K562 (cell line): Measurements from ENCODE around the gene PARP14. TPM values are rescaled to one million over a fixed set of nuclear protein-coding genes. Genes with fewer than 3 reads are reported as not detected.

ENCODE experiments used
- ATAC-seq: fragments of 200-7000 bp; cut with Tn5 transposase; 3 replicates; pipeline ENCODE4 v1.9.1; 2020; ENCODE audit warnings: moderate library complexity
- BruUV-seq: library from RNA; stranded (reverse); fragments of 400-500 nt; replicated peaks from 2 replicates; lab custom pipeline; 2021; lab: Mats Ljungman, UMichigan
- CTCF ChIA-PET: fragments of 300-600 bp; formaldehyde crosslinking; extraction: SDS; loops from one replicate; lab custom pipeline; 2021; ENCODE audit warnings: low intra/inter-chr PET ratio; lab: Yijun Ruan, JAX
- POLR2A ChIA-PET: fragments of 300-600, 350-650 bp; sonication (Branson Sonifier 250); formaldehyde crosslinking; extraction: SDS; loops from one replicate; lab custom pipeline; 2021; ENCODE audit warnings: antibody characterized with exemption, inconsistent platforms; lab: Yijun Ruan, JAX
- DNase-seq, 4 experiments: peaks; one replicate each; pipeline versions ENCODE4 v3.0.0 to v3.0.0-alpha.2; 2011 to 2018; ENCODE audit warnings: low spot score in 3 of 4, mixed read lengths in 3 of 4; ENCODE audit errors: extremely low read depth in 1 of 4
- FAIRE-seq: peaks from 2 replicates; lab custom pipeline; 2011; peaks lifted over from hg19 to GRCh38; lab: Jason Lieb, UNC
- H2AFZ ChIP-seq: 2 replicates; pipeline ENCODE4 v1.6.0; 2011; ENCODE audit warnings: low read depth, low read length, control low read depth, inconsistent platforms
- H3K27ac ChIP-seq: fragments of 200-600 bp; 3 replicates; pipeline ENCODE4 v1.8.0; 2011; ENCODE audit warnings: low read depth, mild to moderate bottlenecking, control low read depth, inconsistent platforms, low read length, moderate library complexity, mixed read lengths; ENCODE audit errors: extremely low read depth
- H3K27me3 ChIP-seq, 2 experiments: fragments of 300-600 bp in 1 of 2; 2 replicates in 1 of 2; 3 replicates in 1 of 2; pipeline versions ENCODE4 v1.6.0 to v1.8.0; 2011; ENCODE audit warnings: inconsistent platforms in 2 of 2, low read length in 2 of 2, mild to moderate bottlenecking in 1 of 2, mixed read lengths in 1 of 2, moderate library complexity in 1 of 2; ENCODE audit not compliant: control insufficient read depth in 2 of 2, insufficient read depth in 2 of 2
- H3K36me3 ChIP-seq: fragments of 300-600 bp; 3 replicates; pipeline ENCODE4 v1.8.0; 2011; ENCODE audit warnings: mild to moderate bottlenecking, low read length, inconsistent platforms; ENCODE audit not compliant: control insufficient read depth, insufficient read depth
- H3K4me1 ChIP-seq, 2 experiments: fragments of 200-600 bp in 1 of 2; replicated peaks in 1 of 2; 2 replicates in 1 of 2; 3 replicates in 1 of 2; pipeline versions ENCODE4 v1.5.1 to v1.8.0; 2011; ENCODE audit warnings: inconsistent platforms in 2 of 2, low read length in 2 of 2, mild to moderate bottlenecking in 1 of 2, mixed read lengths in 1 of 2, moderate library complexity in 1 of 2; ENCODE audit not compliant: control insufficient read depth in 2 of 2, insufficient read depth in 2 of 2
- H3K4me2 ChIP-seq: 2 replicates; pipeline ENCODE4 v1.6.1; 2011; ENCODE audit warnings: low read length, control low read depth, inconsistent platforms, mixed read lengths; ENCODE audit not compliant: insufficient read depth
- H3K4me3 ChIP-seq: fragments of 200-600 bp; sonication (generic), shearing (Covaris generic); 2 replicates; pipeline ENCODE4 v1.5.1; 2016; ENCODE audit warnings: control low read depth, inconsistent platforms
- H3K79me2 ChIP-seq: fragments of 200-600 bp; 3 replicates; pipeline ENCODE4 v1.8.0; 2011; ENCODE audit warnings: low read length, inconsistent platforms; ENCODE audit not compliant: control insufficient read depth, insufficient read depth
- H3K9ac ChIP-seq, 2 experiments: 2 replicates each; pipeline versions ENCODE4 v1.6.0 to v1.6.1; 2011; ENCODE audit warnings: low read depth in 2 of 2, low read length in 2 of 2, control low read depth in 1 of 2, inconsistent platforms in 1 of 2, mild to moderate bottlenecking in 1 of 2, mixed read lengths in 1 of 2; ENCODE audit not compliant: insufficient read depth in 1 of 2
- H3K9me1 ChIP-seq: one replicate; pipeline ENCODE4 v1.6.0; 2011; ENCODE audit warnings: inconsistent platforms, mild to moderate bottlenecking, low read length, moderate library complexity; ENCODE audit not compliant: control insufficient read depth, insufficient read depth
- H3K9me3 ChIP-seq: replicated peaks from 2 replicates; pipeline ENCODE4 v1.5.1; 2011; ENCODE audit warnings: low read depth, low read length, inconsistent platforms; ENCODE audit not compliant: control insufficient read depth, insufficient read depth
- H4K20me1 ChIP-seq: replicated peaks from 2 replicates; pipeline ENCODE4 v1.6.1; 2011; ENCODE audit warnings: low read length, inconsistent platforms, mixed read lengths; ENCODE audit not compliant: control insufficient read depth, insufficient read depth
- ILK ChIP-seq: fragments of 450-650 bp; IDR thresholded peaks from 2 replicates; pipeline ENCODE4 v1.6.1; 2016; ENCODE audit warnings: missing genetic modification characterization, low read depth, mild to moderate bottlenecking, missing compliant biosample characterization, moderate library complexity, borderline replicate concordance
- MCM3 ChIP-seq: fragments of 450-650 bp; IDR thresholded peaks from 2 replicates; pipeline ENCODE4 v1.6.1; 2016
- MEF2D ChIP-seq: conservative IDR thresholded peaks from 2 replicates; pipeline ENCODE4 v1.6.1; 2016; ENCODE audit warnings: low read depth, missing genetic modification characterization, missing compliant biosample characterization
- MYBL2 ChIP-seq, 2 experiments: fragments of 450-650 bp in 1 of 2; sonication (generic) in 1 of 2; formaldehyde crosslinking in 1 of 2; IDR thresholded peaks; 2 replicates each; pipeline versions ENCODE4 v1.6.1 to v1.8.1; 2017 to 2022; ENCODE audit warnings: borderline replicate concordance in 1 of 2, inconsistent platforms in 1 of 2, low read depth in 1 of 2, mild to moderate bottlenecking in 1 of 2, missing genetic modification reagents in 1 of 2, moderate library complexity in 1 of 2
- NEUROD1 ChIP-seq: fragments of 150-350 bp; IDR thresholded peaks from 2 replicates; pipeline ENCODE4 v1.6.1; 2014; ENCODE audit warnings: borderline replicate concordance, low read length, low read depth; ENCODE audit not compliant: partially characterized antibody
- SRSF9 ChIP-seq: fragments of 200-400 bp; formaldehyde crosslinking; IDR thresholded peaks from 2 replicates; pipeline ENCODE4 v1.6.1; 2017; ENCODE audit warnings: low read depth, low read length, borderline replicate concordance
- ZFP30 ChIP-seq: fragments of 250-450 bp; sonication (Bioruptor Pico); IDR thresholded peaks from 2 replicates; pipeline ENCODE4 v1.8.0; 2022; ENCODE audit warnings: moderate library complexity, mild to moderate bottlenecking, inconsistent platforms, borderline replicate concordance
- WGBS: fragments of 100-300 bp; shearing (Covaris generic); methylation state at CpG from one replicate; pipeline ENCODE4 v1.1.6; 2016; ENCODE audit warnings: low coverage, mixed read lengths; ENCODE audit not compliant: insufficient coverage; ENCODE audit errors: missing lambda C conversion rate; 5-methylcytosine and 5-hydroxymethylcytosine counted together
- in situ Hi-C: fragments of 300-500 bp; cut with MboI; formaldehyde crosslinking; loops from 4 replicates; pipeline ENCODE4 v1.15.0; 2018; ENCODE audit warnings: inconsistent platforms, mixed read lengths
- intact Hi-C: fragments of 100-400 bp; cut with micrococcal nuclease; formaldehyde crosslinking; loops from 2 replicates; pipeline ENCODE4 v1.14.2; 2022
- polyA plus RNA-seq, 8 experiments: library from polyadenylated mRNA; depleted of rRNA in 4 of 8; stranded (reverse) in 5 of 8; unstranded in 3 of 8; fragments of >200 nt; fragmentation: Nextera tagmentation in 2 of 8; fragmentation: Illumina TruSeq in 1 of 8; extraction: Ambion mirVana in 2 of 8; extraction: Trizol in 1 of 8; gene quantifications; 2 replicates each; pipeline versions ENCODE4 v1.2.1 to v1.2.3, GENCODE V29; 2011 to 2014; ENCODE audit warnings: inconsistent platforms in 1 of 8, missing spikeins in 1 of 8
- total RNA-seq, 7 experiments: library from RNA; depleted of rRNA in 6 of 7; stranded (reverse); fragments of >200 nt in 6 of 7; fragmentation: Illumina TruSeq in 2 of 7; extraction: Trizol in 2 of 7; gene quantifications; 2 replicates each; pipeline versions ENCODE4 v1.2.1 to v1.2.3, GENCODE V29; 2011 to 2021; ENCODE audit warnings: low replicate concordance in 1 of 7

PARP14 gene
- total and polyA plus RNA-seq, 9 of the 15 experiments (the other 6 are each of a cell fraction or from before 2014, with no cell fraction given) = 3.1 to 14.4 (median 9.0) TPM

DNA sequence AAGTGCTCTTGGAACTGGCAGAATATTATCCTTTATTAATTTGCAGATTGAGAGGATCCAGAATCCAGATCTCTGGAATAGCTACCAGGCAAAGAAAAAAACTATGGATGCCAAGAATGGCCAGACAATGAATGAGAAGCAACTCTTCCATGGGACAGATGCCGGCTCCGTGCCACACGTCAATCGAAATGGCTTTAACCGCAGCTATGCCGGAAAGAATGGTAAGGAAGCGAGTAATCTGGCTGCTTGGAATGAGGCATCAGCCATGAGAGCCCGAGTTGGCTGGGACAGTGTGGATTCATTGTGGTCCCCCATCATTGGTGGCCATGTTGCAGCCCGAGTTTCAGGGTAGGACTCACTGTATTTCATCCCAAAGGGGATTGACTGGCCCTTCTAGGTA lies 47.1 kb downstream of the PARP14 start:
- Histone ChIP-seq H3K9ac (no peak overlapping the region), H3K4me1 (peaks cover 5 to 9% of the 10 kb centered on the region in 2 experiments; a peak in 4 of 5 replicates), H3K9me1 (peaks cover 2% of the 10 kb centered on the region), H3K36me3 (no peaks in the 10 kb centered on the region), H3K9me3 (no peaks in the 10 kb centered on the region), H2AFZ (no peak overlapping the region), H3K79me2 (no peaks in the 10 kb centered on the region), H3K4me3 (no peak overlapping the region), H3K27ac (no peak overlapping the region), H3K4me2 (no peak overlapping the region), H3K27me3 (no peaks in the 10 kb centered on the region), H4K20me1 (no peaks in the 10 kb centered on the region)
- no peak for TF ChIP-seq ZFP30 (CRISPR knock-in tag)
- no peak for TF ChIP-seq MEF2D (tag)
- TF ChIP-seq MCM3 = no peak
- TF ChIP-seq MYBL2 (IDR thresholded peaks at IDR 0.05; ENCODE audit: low read depth) = no peak
- TF ChIP-seq MYBL2 (CRISPR knock-in tag; IDR thresholded peaks at IDR 0.05; ENCODE audit: borderline replicate concordance) = no peak
- no peak for TF ChIP-seq NEUROD1
- no peak for TF ChIP-seq SRSF9
- TF ChIP-seq ILK (tag) = no peak
- intact Hi-C loops = no loop called here
- no peak for DNase-seq
- FAIRE-seq = no peak
- no TSS peak for BruUV-seq
- 51% methylated on average over 2 of the region's 9 CpGs for WGBS
- ATAC-seq = no peak
- POLR2A ChIA-PET = interaction anchor here (0.6 kb wide), 1 partner anchor 189 kb away, joined by 3 read pairs; no protein-coding TSS in a partner anchor
- in situ Hi-C loops = no loop called here
- CTCF ChIA-PET = no interaction called here
